Measurements from ENCODE around the gene SLC25A23. TPM values are rescaled to one million over a fixed set of nuclear protein-coding genes. Genes with fewer than 3 reads are reported as not detected.

Gene SLC25A23
- total and polyA plus RNA-seq, 2 of the 8 experiments (the other 6 are each of a cell fraction or from before 2014, with no cell fraction given), result 18.0 to 48.1 TPM

- no peak for TF ChIP-seq CHD7 (IDR thresholded peaks at IDR 0.05; ENCODE audit: insufficient replicate concordance, low read length)
- no peak for TF ChIP-seq CHD1 (IDR thresholded peaks at IDR 0.05; ENCODE audit: low read depth, low read length)
- TF ChIP-seq RNF2 (IDR thresholded peaks at IDR 0.05; ENCODE audit: borderline replicate concordance, low read depth, low read length, missing control alignments, poor library complexity, severe bottlenecking), result no peak
- no peak for TF ChIP-seq BRCA1 (IDR thresholded peaks at IDR 0.05; ENCODE audit: low read depth, low read length)
- TF ChIP-seq CHD2 (IDR thresholded peaks at IDR 0.05; ENCODE audit: low read length), result no peak
- no peak for TF ChIP-seq SAP30 (IDR thresholded peaks at IDR 0.05; ENCODE audit: insufficient read depth, insufficient replicate concordance, low read length)
- TF ChIP-seq GTF2F1 (IDR thresholded peaks at IDR 0.05; ENCODE audit: borderline replicate concordance, low read depth, low read length), result no peak
Measured at GRCh38 chr19:6482343-6482686, 22.7 kb upstream of the SLC25A23 start (continued).
